ENCODE measurements around the gene PRRT4. TPM values are rescaled to one million over a fixed set of nuclear protein-coding genes. Genes with fewer than 3 reads are reported as not detected.

The PRRT4 gene
- total and polyA plus RNA-seq, 2 of the 4 experiments (the other 2 are of a cell fraction), result not detected

- no CpG with 5 or more reads among the region's 1 CpG for WGBS, 2 experiments (ENCODE audit: extremely low coverage in 2 of 2, insufficient read length in 1 of 2)
- Histone ChIP-seq H3K4me1 (ENCODE audit: control insufficient read depth, insufficient read depth, low read length) (no peaks in the 10 kb centered on the region), H4K20me1 (ENCODE audit: insufficient read depth, low read length) (no peaks in the 10 kb centered on the region), H4K8ac (ENCODE audit: low read depth in 2 of 2, low read length in 2 of 2) (no peak overlapping the region), H3K36me3 (ENCODE audit: control insufficient read depth, insufficient read depth, low read length) (no peaks in the 10 kb centered on the region), H2AK5ac (ENCODE audit: low read depth, low read length) (no peak overlapping the region), H3K9me1 (ENCODE audit: insufficient read depth, low read length) (no peaks in the 10 kb centered on the region), H3K4ac (ENCODE audit: low read depth, low read length) (no peak overlapping the region), H4K5ac (ENCODE audit: low read depth, low read length) (no peak overlapping the region), H2BK5ac (ENCODE audit: low read depth, low read length, poor library complexity, severe bottlenecking) (no peak overlapping the region), H3K9me3 (ENCODE audit: control insufficient read depth, insufficient read depth, low read length) (peaks cover 4% of the 10 kb centered on the region; the same call in 1 of the 2 replicates), H3K18ac (ENCODE audit: low read depth, low read length) (no peak overlapping the region), H2BK120ac (ENCODE audit: low read depth, low read length) (no peak overlapping the region), H3K14ac (replicated peaks; ENCODE audit: low read depth, low read length) (no peak overlapping the region), H2AK9ac (replicated peaks; ENCODE audit: low read depth, low read length, poor library complexity) (no peak overlapping the region), H3K27me3 (ENCODE audit: control insufficient read depth, insufficient read depth, low read length) (peaks cover 27% of the 10 kb centered on the region), H2BK15ac (ENCODE audit: low read depth, low read length) (no peak overlapping the region), H3K79me1 (ENCODE audit: low read depth in 1 of 2, low read length in 2 of 2) (no peaks in the 10 kb centered on the region), H2BK20ac (ENCODE audit: low read depth, low read length) (no peak overlapping the region), H4K91ac (ENCODE audit: insufficient read depth, low read depth, low read length) (no peak overlapping the region), H2AFZ (replicated peaks; ENCODE audit: low read length, poor library complexity) (no peak overlapping the region), H3K9ac (ENCODE audit: low read depth, low read length) (no peak overlapping the region), H3K23ac (ENCODE audit: low read depth, low read length) (no peak overlapping the region), H3K4me3 (ENCODE audit: insufficient read depth, low read depth, low read length) (no peak overlapping the region), H3K56ac (ENCODE audit: extremely low read depth, insufficient read depth, low read length) (no peak overlapping the region), H3K4me2 (ENCODE audit: low read depth, low read length) (no peak overlapping the region), H3K27ac (ENCODE audit: insufficient read depth, low read length) (no peak overlapping the region)
- intact Hi-C loops (cut with micrococcal nuclease) (no loop called here), in situ Hi-C loops (cut with MboI; ENCODE audit: low sequenced_read_pairs) (no loop called here), dilution Hi-C loops (cut with HindIII; ENCODE audit: low sequenced_read_pairs, unreplicated experiment) (no loop called here)
- ChIA-PET CTCF (interaction anchor here (1.2 to 1.7 kb wide), 2 partner anchors 14 to 27 kb away, joined by 3 to 5 read pairs; no protein-coding TSS in a partner anchor), POLR2A (ENCODE audit: unreplicated experiment) (no interaction called here)
- ATAC-seq (ENCODE audit: low read depth) (no peak), DNase-seq (no peak)
- BruUV-seq (replicated peaks), result no TSS peak
- TF ChIP-seq USF2 (IDR thresholded peaks at IDR 0.05; ENCODE audit: low read depth, low read length) (no peak), CEBPB (IDR thresholded peaks at IDR 0.05; ENCODE audit: low read depth, low read length) (no peak), POLR2A (IDR thresholded peaks at IDR 0.05; ENCODE audit: low read depth, low read length) (no peak), RCOR1 (IDR thresholded peaks at IDR 0.05; ENCODE audit: insufficient replicate concordance, low read length) (no peak), MXI1 (IDR thresholded peaks at IDR 0.05; ENCODE audit: borderline replicate concordance, low read depth, low read length) (no peak), ELK1 (IDR thresholded peaks at IDR 0.05; ENCODE audit: borderline replicate concordance, low read depth, low read length) (no peak), NFE2L2 (IDR thresholded peaks at IDR 0.05; ENCODE audit: low read depth, low read length) (no peak), RFX5 (IDR thresholded peaks at IDR 0.05; ENCODE audit: low read depth, low read length) (no peak), FOS (IDR thresholded peaks at IDR 0.05; ENCODE audit: low read depth, low read length) (no peak), BHLHE40 (IDR thresholded peaks at IDR 0.05; ENCODE audit: low read depth, low read length) (no peak), CHD1 (IDR thresholded peaks at IDR 0.05; ENCODE audit: low read depth, low read length) (no peak), RAD21 (IDR thresholded peaks at IDR 0.05; ENCODE audit: low read length) (no peak), MAFK (IDR thresholded peaks at IDR 0.05; ENCODE audit: low read depth, low read length) (no peak), SMC3 (IDR thresholded peaks at IDR 0.05; ENCODE audit: low read depth, low read length) (no peak), CTCF (conservative IDR thresholded peaks at IDR 0.05; ENCODE audit: low read depth, low read length) (no peak), MAZ (IDR thresholded peaks at IDR 0.05; ENCODE audit: borderline replicate concordance, low read depth, low read length) (no peak)
Measured at GRCh38 chr7:128374041-128374440, 12.6 kb upstream of the PRRT4 start.

Measured in IMR-90 (cell line).